Measurements from ENCODE around the gene KDM1A.

DNA sequence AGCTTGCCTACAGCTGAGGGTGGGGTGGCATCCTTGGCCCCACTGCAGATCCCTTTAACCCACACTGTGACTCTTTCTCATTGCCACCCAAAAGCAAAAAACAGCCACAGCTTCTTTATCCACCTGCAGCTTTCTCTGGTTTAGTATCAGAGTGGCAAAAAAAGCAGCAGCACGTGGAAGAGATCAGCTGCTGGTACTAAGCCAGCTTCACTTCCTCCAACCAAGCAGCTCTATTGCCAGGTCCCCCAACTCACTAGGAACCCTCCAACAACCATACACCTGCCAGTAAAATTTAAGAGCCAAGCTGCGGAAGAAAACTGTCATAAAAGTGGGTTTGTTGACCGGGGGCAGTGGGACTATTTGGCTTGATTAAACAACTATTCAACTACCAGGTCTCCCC is 66.4 kb downstream of the KDM1A start:
- TF ChIP-seq EZH2 (IDR thresholded peaks at IDR 0.05; ENCODE audit: borderline replicate concordance, insufficient read depth, low read depth, low read length, poor library complexity, severe bottlenecking) = no peak
- TF ChIP-seq, protein P1, sequence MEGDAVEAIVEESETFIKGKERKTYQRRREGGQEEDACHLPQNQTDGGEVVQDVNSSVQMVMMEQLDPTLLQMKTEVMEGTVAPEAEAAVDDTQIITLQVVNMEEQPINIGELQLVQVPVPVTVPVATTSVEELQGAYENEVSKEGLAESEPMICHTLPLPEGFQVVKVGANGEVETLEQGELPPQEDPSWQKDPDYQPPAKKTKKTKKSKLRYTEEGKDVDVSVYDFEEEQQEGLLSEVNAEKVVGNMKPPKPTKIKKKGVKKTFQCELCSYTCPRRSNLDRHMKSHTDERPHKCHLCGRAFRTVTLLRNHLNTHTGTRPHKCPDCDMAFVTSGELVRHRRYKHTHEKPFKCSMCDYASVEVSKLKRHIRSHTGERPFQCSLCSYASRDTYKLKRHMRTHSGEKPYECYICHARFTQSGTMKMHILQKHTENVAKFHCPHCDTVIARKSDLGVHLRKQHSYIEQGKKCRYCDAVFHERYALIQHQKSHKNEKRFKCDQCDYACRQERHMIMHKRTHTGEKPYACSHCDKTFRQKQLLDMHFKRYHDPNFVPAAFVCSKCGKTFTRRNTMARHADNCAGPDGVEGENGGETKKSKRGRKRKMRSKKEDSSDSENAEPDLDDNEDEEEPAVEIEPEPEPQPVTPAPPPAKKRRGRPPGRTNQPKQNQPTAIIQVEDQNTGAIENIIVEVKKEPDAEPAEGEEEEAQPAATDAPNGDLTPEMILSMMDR (IDR thresholded peaks at IDR 0.05) = no peak
